Measurements from ENCODE around the gene GRIP2.

The GRIP2 gene

DNA sequence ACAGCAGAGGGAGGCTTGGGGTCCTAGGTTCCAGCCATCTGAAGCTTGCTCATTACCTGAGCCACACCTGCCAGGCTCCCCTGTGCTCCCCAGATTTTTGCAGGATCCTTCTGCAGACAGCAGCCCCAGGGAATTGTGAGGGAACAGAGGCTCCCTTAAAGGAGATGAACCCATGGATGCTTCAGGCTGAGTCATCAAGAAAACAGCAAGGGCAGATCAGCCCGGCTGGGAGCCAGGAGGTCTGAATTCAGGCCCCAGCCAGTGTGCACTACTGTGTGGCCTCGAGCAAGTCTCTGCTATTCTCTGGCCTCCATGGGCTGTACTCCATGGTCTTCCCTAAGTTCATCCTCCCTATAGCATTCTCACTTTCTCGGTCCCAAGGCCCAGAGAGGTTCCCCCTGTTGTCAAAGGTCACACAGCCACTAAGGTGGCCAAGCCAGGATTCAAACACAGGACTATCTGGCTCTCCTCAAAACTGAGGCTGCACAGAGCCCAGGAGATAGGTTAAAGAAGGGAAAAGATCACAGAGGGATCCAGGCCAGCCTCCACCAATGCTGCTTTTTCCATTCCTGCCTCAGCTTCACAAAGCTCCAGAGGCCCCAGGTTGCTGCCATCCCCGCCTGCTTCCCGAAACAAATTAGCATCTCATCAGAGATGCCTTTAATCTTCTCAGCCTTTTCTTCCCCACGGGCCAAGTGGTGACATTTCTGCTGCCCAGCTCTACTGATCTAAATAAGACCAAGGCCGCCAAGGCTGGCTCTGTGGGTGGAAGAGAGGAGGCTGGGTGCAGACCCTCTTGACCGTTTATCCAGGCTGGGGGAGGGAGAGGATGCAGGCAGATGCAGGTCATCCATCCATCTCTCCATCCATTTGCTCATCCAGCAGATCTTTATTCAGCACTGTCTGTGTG is 21.2 kb upstream of the GRIP2 start:
- no peak for DNase-seq

DNA sequence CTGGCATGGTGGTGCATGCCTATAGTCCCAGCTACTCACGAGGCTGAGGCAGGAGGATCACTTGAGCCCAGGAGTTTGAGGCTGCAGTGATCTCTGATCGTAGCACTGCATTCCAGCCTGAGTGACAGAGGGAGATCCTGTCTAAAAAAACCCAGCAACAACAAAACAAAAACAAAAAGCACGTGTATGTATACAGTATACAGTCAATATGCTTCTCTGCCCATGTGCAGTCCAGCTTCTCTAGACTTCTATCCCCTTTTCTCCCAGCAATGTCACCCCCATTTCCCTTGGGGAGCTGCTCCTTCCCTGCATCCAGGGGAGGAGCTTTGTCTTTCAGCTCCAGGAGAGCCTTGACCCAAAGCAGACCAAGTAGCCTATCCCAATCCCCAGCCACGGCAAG is 20.0 kb upstream of the GRIP2 start:
- no peak for DNase-seq

DNA sequence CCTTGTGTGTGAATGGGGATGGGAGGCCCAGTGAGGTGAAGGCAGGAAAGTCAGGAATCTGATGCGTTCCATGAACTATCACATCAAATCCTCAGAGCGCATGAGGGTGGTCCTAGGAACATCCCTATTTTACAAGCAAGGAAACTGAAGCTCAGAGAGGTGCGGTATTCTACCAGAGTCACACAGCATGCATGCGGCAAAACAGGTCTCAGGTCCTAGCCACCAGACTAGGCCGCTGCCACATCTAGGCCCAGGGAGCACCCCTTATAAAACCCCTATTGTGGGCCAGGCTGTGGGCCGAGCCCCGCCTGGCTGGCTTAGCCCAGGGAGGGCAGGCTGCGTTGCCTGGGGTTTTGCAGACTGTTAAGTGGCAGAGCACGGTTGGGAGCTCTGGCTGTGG is 17.9 kb upstream of the GRIP2 start:
- no peak for DNase-seq

DNA sequence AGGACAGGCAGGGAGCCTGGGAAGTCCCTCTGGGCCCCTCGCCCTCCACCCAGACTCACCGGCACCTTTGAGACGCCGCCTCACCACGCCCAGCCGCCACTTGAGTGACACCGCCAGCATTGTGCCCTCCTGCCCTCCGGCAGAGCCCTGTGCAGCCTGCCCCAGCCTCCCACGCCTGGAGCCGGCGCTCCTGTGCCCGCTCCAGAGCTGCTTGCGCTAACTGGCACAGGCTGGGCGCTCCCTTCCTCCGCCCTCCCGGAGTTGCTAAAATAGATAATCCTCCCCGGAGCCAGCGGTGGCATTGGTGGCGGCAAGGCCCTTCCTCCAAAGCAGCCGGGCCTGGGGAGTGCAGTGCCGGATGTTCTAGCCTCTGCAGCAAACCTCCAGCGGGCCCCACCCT is 15.7 kb upstream of the GRIP2 start:
- DNase-seq, result no peak

DNA sequence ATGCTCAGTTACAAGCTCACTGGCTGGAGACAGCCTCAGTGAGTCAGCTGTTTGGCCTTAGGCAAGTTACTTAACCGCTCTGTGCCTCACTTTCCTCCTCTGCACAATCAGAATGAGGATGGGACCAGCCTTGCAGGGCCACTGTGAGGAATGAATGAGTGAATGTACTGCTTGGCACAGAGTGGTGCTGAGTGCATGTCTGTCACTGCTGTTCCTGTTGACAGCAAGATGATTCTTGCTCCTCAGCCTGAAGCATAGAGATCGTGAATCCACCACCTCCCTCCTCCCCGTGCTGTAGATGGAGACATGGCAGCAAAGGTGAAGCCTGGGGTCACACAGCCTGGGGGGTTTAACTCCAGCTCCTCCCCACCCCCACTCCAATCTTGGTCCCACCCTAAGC is 14.6 kb upstream of the GRIP2 start:
- no peak for DNase-seq

DNA sequence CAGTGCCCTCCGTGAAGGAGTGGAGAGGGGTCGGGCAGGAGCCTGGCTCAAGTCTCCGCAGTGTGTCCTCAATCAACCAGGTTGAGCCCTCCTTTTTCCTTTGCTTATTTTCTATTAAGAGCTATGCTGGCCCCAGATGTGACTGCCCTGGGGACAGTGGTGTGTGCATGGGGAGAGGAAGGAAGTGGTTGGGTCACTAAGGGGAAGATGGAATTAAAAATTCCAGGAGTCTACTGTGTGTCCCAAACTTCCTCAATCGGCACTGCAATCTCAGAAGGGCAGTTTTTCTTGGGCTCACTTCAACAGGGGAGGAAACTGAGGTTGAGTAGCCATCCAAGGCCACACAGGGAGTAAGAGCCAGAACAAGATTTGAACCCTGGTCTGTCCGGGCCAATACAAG is 13.7 kb upstream of the GRIP2 start:
- DNase-seq, result peak; percentile 27

DNA sequence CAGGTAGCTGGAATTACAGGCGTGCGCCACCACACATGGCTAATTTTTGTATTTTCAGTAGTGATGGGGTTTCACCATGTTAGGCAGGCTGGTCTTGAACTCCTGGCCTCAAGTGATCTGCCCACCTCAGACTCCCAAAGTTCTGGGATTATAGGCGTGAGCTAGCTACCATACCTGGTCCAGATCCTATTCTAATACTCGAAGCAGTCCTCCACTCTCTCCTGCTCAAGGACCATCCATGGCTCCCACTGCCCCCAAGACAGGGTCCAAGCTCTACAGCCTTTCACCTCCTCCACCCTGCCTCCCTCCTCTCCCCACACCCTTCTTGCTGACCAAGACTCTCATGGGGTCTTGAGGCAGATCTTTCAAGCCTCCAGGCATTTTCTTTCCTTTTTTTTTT is 12.6 kb upstream of the GRIP2 start:
- no peak for DNase-seq

DNA sequence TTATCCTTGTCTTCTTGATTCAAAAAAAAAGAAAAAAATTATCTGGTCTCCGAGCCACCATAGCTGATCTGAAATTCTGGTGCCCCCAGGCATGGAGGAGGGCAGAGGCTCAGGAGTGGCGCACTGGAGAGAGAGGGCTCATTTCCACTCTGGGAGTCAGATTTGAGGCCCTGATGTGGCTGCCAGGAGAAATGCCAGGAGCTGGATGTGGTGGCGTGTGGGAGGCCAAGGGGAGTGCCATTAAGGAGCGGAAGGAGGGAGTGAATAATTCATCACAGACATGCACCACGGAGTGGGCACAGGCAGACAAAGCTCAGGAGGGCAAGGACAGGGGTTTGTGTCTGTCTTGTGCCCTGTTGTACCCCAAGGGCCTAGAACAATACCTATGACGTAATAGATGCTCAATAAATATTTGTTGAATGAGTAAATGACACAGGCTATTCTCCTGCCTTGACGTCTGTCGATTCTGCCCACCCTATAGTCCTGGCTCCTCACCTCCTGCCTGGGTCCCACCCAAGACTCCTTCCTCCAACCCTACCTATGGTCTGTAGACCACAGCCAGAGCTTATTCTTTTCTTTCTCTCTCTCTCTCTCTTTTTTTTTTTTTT is 12.0 kb upstream of the GRIP2 start:
- no peak for DNase-seq

DNA sequence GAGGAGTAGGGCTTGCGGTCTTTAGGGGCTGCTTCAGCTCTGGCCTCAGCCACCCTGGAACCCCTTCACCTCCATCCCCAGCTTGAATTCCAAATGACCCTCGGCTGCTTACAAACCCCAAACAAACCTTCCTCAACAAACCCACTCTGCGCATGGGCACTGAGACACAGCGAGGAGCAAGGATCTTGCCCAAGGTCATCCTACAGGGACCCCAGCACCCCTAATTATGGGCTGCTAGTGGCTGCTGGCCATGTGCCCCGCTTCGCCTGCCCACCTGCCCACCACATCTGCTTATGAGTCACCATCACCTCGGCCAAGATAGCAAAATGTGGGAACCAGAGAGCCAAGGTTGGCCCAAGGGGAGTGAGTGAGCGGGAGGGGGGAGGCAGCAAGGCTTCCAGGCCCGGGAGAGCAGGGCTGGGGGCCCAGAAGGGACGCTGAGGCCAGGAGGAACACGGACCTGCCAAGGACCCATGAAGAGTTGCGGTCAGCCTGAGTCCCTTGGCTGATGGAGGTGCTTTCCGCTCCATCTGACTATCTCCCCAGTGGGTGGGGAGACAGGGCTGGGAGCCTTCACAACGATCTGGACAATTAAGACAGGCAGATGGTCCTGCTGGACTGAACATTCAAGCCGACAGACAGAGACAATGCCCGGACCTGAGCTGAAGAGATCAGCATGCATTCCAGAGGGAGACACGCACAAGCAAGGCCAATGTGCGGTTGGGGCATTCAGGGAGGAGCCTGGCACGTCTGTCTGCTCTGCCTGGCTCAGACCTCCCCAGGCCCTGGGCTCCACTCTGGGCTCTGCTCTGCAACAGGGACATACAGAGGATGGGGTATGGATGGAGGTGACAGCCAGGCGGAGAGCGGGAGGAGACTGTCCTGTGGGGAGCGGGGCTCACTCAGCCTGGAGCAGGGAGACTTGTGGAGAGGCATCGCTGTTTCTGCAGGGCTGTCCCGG is 10.8 kb upstream of the GRIP2 start:
- no peak for DNase-seq

DNA sequence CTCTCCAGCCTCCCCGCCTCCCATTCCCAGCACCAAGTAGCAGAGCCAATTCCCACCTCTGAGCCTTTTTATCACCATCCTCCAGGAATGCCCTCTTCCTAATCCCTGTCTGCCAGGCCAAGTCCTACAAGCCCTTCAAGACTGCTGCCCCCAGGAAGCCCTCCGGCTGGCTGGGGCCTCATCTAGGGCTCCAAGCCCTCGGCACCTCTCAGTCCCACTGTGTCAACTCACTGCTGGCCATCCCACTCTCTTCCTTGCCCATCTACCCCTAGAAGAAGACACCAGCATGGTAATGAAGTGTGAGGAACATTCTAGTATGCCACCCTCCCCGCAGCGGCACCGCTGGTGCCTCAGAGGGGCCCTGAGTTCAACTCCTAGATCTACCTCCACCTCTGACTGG is 10.0 kb upstream of the GRIP2 start:
- DNase-seq, result no peak

DNA sequence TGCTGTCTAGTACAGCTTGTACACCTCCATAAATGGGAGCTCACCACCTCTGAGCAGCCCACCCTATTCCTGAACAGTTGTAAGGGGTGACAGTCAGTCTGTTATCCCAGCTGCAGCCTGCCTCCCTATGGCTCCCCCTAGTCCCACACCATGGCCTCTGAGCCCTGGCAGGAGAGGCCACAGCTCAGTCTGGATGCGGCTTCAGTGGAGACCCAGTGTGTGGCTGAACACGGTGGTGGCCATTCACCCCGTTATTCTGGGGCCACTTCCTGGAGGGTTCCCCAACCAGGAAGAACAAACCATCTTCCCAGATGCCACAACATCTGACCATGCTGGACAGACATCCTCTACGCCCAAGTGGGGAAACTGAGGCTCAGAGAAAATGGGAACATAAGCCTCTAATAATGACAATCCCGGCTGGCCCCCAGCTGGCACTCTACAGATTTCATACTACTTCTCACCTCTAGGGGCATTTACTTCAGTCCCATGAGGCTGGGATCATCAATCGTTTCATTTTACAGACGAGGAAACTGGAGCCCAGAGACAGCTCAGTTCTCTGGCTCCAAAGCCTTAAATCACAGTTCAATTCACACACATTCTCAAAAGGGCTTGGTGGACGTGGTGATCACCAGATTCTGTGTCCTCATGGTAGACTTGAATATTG is 9.2 kb upstream of the GRIP2 start:
- peak; percentile 32 for DNase-seq

DNA sequence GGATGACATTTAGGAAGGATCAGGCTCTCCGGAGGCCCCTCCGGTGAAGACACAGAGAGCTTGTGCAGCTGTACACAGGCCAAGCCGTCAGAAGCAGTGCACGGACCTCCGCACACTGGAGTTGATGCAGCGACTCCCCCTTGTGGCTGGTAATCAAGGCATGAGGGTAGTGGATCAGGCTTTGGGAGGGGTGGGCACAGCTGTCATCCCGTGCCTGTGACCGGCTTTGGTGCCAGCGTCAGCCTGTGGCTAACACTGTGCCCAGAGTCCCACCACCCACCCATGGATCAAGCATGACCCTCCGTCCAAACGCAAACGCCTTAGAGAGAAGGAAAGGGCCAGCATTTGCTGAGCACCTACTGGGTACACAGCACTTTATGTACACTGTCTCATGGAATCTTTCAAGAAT is 8.2 kb upstream of the GRIP2 start:
- DNase-seq, result peak; percentile 39

DNA sequence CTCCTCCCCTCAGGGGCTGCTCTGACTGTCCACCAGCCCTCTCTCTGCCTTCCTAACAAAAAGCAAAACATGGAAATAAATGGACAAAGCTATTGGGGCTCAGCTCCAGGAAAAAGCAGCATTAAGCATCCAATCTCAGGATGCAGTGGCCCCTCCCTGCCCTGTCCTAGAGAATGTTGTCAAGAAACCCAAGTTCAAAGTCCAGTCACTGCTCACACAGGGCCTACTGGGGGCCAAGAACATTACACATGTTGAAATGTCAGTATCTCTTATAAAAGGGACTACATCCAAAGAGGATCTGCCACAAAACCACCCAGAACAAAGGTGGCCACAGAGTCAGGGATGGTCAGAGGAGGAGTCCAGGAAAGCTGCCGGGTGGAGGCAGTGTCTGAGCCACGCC is 7.6 kb upstream of the GRIP2 start:
- no peak for DNase-seq

DNA sequence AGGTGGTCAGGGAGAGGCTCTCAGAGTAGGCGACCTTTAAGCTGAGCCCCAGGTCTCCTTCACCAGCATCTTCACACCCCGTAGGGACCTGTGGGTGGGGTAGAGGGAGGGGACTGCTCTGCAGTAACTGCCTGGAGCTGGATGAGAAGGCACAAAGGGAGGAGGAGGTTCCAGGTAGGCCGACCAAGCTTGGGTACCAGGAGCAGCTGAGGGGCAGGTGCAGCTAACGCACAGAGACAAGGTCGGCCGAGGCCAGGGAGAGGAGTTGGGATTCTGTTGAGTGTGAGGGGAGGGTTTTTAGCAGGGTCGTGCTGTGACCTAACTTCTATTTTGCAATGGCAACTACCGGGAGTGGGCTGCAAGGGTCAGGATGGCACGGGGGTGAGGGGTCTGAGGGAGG is 5.9 kb upstream of the GRIP2 start:
- DNase-seq, result no peak

DNA sequence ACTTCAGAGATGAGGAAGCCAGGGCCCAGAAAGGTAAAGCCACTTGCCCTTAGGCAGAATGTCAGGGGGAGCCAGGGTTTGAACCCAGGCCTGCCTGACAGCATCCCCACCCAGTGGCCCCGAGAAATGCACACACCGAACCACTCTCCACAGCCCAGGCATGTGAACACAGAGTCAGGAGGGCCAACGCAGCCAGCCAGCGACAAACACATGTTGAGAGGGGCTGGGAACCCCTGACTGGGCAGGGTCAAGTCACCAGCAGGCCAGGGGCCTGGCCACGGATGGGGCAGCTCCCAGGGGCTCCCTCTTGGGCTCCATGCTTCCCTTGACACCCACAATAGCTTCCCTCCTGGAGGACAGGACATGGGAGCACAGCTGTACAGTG is 5.1 kb upstream of the GRIP2 start:
- DNase-seq, result no peak

DNA sequence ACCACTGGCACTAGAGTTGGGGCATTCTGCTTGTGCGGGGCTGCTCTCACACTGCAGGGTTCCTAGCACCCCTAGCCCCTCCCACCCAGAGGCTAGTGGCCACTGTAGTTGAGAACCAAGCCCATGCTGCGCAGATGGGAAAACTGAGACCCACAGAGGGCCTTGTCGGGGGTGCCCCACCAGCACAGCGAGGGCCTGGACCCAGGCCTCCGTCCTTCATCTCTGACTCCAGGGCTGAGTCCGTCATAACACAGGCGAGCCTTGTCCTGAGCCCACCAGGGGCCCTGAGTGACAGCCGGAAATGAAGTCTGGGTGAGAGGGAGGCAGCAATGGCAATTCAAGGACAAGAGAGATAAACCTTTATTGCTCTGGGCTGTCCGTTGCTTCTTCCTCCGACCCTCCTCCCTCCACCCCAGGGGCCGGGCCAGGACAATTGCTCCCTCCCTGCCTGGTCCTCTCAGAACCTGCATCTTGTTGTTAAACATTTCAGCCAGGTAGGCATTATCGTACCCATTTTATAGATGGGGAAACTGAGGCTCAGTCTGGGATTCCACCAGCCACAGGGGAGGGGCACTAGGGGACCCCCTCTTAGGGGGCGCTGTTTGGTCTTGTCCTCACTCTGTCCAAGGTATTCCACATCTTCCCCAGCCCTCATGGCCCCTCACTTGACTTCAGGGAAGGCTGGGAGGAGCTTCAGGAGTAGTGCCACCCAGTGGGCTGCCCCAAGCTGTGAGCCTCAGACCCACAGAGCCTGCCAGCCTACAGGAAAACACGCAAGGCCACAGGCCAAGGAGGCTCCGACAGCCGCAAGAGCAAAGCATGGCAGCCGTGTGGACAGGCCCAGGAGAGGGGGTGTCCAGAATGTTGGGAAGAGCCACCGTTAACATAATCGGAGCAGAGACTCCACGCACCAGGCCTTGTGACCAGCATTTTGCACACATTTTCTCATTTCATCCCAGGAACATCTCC is 4.4 kb upstream of the GRIP2 start:
- no peak for DNase-seq

DNA sequence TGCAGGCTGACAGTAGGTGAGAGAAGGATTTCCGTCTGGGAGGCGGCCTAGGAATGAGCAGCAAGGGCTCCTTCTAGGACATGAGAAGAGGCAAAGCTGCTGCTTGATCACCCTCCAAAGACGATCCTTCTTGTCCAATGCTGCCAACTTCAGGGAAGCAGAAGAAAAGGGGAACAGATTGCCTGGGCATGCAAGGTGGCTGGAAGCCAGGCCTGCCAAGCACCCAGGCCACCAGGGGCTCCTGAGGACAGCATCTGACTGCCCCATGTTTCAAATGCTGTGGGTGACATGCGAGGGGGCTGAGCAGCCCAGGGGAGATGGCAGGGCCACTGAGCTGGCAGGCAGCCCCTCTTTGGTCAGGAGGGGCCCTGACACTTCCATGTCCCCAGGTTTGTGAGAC is 3.3 kb upstream of the GRIP2 start:
- no peak for DNase-seq

DNA sequence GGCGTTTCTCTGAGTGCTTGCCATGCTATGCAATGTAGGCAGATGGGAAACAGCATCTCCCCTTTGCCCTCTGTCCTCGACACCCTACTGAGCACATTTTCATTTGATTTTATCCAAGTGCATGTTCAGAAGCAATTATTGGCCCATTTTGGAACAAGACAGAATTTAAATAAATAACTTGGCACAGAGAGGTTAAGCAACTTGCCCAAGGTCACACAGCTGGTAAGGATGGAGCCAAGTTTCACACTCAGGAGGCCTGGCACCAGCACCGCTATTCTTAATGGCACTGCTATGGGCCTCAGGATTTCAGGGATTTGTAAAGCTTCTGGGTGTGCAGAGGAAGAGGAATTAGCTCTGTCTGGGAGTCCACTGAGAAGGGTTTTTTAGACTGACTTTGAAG is 2.5 kb upstream of the GRIP2 start:
- no peak for DNase-seq

DNA sequence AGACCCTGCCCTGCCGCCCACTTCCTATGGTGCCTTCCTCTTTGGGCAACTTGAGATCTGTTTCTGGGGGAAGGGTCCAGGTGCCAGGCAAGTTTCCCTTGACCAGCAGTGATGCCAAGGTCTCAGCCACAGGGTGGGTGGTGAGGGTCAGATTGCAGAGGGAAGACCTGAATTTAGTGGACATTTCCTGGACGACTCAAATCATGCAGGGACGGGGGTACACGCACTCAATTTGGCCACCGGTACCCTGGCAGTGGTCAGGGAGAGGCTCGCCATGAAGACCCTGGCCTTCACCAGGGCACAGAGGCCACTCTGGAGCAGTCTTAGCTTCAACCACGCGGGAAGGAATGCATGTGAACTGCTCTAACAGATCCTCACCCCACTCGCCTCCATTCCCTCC is 1.5 kb upstream of the GRIP2 start:
- no peak for DNase-seq

DNA sequence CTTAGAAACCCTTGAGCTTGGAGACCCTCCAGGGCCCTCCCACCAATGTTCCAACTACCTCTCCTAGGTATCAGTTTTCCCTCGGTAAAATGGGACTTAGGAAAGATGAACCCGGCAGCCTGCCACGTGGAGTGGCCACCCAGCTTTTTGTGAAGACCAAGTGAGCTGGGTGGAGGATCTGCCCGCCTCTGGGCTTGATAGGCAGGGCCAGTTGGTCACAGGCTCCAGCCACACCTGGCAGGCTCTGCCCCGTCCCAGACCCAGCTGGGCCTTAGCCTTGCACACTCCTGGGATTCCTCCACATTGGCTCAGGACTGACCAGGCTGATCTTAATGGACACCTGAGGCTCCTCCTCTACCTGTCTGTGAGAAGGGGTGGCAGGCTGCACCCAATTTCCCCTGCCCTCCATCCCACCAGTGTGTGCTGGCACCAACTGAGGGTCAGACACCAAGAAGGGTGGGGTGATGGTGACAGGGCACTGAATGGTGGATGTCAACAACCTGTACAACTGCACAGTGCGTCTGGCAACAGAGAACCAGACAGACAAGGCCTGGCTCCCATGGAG is 761 bp upstream of the GRIP2 start:
- DNase-seq, result no peak

DNA sequence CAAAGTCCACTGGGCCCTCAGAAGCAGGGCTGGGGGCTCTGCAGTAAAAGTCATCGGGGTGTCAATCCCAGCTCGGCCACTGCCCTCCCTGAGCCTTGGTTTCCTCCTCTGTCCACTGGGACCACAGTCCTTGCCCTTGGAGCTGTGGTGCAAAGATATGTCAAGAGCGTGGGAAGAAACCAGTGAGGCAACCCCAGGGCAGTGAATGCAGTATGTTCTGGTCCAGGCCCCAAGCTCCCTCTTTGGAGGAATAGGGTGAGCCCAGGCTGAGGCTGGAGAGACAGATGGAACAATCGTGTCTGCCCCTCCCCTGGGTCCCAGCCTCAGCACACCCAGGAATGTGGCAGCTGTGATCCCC is 779 bp downstream of the GRIP2 start:
- DNase-seq, result no peak
